NCI-H2171 treated with DMSO at 0.1 percent for 48 hours (cell line): ENCODE results near the gene KISS1R.

ENCODE experiments used
- DNase-seq: peaks from one replicate; lab custom pipeline; 2025; lab: John Stamatoyannopoulos, UW

The KISS1R gene

DNA sequence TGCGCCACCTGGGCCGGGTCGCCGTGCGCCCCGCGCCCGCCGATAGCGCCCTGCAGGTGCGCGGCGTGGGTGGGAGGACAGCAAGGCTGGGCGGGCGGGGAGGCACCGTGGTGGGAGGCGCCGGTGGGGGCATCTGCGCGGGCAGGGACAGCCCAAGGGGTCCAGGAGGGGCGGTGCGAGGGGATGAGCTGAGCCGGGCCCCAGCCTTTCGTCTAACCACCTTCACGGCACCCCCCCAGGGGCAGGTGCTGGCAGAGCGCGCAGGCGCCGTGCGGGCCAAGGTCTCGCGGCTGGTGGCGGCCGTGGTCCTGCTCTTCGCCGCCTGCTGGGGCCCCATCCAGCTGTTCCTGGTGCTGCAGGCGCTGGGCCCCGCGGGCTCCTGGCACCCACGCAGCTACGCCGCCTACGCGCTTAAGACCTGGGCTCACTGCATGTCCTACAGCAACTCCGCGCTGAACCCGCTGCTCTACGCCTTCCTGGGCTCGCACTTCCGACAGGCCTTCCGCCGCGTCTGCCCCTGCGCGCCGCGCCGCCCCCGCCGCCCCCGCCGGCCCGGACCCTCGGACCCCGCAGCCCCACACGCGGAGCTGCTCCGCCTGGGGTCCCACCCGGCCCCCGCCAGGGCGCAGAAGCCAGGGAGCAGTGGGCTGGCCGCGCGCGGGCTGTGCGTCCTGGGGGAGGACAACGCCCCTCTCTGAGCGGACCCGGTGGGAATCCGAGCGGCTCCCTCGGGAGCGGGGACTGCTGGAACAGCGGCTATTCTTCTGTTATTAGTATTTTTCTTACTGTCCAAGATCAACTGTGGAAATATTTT is 3.1 kb downstream of the KISS1R start:
- peak; percentile 84 for DNase-seq

DNA sequence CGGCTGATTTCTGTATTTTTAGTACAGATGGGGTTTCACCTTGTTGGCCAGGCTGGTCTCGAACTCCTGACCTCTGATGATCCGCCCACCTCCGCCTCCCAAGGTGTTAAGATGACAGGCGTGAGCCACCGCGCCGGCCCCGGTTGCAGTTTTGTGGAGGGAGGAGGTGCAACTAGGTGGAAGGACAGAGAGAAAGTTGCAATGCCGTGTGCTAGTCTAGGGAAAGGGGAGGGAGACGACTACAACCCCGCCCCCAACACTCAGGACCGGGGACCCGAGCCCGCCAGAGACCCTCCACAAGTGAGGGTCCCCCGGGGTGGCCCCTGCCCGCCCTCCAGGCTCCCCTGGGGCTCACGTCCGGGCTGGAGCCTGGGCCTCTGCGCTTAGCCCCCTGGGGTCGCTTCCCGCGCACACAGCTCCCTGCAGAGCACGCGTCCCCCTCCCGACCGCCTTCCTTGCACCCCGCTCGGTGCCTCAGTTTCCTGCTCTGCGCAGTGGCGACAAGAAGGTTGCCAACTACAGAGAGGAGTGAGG is 7.5 kb downstream of the KISS1R start:
- DNase-seq, result no peak

DNA sequence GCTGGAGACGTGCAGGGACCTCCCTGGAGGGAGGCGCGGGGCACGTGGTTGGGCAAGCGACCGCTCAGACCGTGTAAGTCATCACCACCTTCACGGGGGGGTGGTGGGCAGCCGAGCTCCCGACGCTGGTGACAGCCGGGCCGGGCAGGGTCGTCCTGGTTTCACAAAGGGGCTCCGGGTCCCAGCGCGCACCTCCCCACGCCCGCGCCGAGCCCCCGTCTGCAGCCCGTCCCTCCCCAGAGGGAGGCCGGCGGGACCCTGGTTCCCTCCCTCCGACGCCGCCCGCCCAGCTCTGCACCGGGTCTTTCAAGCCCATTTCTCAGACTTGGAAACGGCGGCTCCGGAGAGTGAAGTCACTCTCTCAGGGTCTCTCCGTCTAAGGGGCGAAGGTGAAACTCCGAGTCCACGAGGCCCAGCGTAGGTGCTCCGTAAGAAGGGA is 8.0 kb downstream of the KISS1R start:
- peak; percentile 89 for DNase-seq

DNA sequence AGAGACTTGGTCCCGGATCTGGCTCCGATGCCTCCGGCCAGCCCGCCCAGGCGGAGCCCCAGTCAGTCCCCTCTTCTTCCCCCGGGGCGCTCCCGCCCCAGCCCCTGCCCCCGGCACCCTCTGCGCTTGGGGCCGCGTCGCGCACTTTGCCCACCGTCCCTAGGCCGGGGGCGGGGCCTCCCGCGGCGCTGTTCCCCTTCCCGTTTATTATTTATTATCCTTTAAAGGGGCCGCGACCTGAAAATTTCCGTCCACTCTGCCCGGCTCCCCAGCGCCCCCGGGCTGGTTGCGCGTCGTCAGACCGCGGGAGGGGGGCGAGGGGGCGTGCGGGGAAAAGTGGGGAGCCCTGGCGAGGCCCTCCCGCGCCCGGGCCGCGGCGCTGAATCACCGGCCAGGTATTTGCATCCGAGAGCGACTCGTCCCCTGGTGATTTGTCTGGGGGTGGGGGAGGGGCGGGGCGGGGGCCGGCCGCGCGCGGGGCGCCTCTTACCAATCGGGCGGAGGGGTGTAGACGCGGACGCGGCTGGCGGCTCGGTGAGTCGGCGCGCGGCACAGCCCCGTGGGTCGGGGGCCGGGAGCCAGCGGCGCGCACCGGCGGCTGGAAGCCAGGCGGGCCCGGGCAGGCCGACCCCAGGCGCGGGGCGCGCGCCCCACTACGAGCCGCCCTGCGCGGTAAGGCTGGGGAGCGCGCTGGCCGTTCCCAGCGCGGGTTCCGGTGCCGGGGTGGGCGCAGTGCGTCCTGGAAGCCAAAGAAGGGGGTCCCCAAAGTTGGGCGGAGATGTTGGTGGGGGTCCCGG is 8.6 kb downstream of the KISS1R start, which contains the start of gene ARID3A:
Gene ARID3A, plus strand, starts transcription at position 510 of the 797 bp plus-strand sequence. CDS start 3,494 bp downstream, outside the sequence.
- DNase-seq, result peak; percentile 89

DNA sequence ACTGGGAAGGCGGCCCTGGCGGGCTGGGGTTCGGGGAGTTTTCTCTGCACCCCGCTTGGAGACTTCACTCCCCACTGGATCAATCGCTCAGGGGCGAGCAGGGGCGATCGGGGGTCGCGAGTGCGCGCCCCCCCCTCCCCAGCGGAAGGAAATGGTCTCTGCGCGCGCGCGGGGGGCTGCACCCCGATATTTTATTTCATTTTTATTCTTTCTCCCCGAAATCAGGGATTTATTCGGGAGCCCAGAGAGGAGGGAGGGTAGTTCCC is 9.1 kb downstream of the KISS1R start:
- DNase-seq, result no peak

DNA sequence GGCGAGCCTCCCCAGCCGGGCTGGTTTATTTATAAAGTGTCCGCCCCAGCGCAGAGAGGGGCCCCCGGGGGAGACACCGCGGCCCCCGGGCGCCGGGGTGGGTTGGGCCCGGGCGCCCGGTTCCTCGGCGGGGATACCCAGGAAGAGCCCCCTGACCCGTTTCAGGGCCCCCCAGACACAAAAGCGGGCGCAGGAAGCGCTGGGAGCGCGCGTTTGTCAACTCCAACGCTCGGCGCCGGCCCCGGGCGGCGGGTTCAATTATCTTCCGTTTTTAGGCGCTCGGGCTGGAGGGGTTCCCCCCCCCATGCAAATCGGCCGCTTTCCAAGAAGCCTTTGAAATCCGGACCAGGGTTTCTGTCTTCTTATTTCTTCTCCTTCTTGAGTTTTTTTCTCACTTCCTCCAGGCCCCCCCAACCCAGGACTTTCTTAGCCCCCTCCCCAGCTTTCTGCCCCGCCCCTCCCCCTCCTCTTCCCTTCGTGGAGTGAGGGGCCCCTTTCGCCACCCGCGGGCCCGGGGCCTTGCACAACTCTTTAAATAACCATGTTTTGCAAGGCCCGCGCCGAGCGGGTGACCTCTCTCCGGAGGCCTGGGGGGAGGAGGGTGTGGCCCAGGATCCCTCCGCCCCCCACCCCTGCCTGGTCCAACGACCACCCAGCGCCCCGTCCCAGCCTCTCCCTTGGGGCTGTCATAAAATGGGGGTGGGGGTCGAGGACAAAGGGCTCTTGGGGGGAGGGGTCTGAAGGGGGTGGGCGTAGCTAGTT is 9.6 kb downstream of the KISS1R start:
- DNase-seq, result no peak

DNA sequence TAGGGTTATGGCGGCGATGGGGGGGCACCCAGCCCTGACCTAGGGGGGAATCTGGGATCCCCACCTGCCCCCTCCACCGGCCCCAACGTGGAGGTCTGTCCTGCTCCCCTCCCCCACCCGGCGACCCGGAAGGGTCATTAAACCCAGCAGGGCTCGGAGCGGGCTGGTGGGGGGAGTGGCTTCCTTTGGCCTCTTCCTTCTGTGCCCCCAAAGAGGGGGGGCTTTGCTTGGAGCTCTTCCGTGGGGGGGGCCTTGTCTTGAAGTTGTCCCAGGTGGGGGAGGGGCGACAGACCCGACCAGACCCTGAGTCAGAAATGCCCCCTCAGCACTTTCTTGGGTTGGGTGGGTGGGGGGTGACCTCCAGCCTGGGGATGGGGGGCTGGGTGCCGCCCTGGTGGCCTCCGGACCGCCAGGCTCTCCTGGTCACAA is 10.2 kb downstream of the KISS1R start:
- no peak for DNase-seq

DNA sequence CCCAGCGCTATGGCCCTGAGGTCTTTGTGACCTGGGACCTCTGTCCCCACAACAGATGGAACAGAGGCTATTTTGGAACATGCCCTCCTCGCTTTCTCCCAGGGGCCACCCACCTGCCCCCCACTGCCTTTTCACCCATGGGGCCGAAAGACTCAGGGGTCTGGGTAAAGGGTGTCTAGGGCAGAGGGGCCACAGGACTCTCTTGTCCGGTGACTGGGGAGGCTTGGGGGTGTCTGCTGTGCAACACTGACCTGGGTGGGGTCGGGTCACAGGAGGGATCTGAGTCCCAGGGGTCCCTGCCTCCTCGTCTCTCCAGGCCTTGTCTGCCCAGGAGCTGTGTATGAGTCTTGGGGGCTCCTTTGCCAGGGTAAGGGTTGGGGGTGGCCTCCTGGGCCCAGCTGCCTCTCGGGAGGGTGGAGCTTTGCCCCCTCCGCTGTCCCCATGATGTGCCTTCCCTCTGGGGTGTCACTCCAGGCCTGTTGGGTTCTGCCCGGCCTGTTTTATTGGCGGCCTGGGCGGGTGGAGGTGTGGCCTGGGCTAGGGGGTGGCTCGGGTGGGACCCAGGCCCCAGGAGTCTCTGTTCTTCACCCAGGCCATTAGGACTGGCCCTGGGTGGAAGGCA is 10.8 kb downstream of the KISS1R start:
- DNase-seq, result no peak

DNA sequence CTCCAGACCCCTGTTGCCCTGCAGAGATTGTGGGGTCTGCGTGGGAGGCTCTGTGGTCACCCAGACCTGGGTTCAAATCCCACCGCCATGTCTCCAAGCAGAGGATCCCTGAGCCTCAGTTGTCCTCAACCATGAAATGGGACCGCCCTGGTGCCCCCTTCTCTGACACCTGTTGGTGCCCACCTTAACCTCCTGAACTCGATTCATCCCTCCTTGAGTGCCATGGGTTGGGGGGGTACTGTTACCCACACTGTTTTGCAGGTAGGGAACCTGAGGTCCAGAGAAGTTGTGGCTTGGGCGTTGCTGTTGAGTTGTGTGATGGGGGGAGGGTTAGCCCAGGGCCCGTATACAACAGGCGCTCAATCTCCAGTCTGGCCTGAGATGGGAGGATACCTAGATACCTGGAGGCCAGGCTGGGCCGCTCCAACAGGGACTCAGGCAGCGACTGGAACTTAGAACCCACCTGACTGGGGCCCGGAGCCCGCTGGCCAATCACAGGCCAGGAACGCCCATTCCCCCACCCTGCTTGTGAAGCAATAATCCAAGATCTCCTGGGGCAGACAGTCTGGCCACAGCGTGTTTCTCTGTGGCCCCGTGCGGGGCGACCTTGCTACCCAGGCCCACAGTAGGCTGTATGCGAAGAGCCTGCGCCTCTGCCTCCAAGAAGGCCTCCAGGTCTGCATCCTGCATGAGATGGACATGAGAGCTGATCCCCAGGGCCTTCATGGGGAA is 11.5 kb downstream of the KISS1R start:
- no peak for DNase-seq

DNA sequence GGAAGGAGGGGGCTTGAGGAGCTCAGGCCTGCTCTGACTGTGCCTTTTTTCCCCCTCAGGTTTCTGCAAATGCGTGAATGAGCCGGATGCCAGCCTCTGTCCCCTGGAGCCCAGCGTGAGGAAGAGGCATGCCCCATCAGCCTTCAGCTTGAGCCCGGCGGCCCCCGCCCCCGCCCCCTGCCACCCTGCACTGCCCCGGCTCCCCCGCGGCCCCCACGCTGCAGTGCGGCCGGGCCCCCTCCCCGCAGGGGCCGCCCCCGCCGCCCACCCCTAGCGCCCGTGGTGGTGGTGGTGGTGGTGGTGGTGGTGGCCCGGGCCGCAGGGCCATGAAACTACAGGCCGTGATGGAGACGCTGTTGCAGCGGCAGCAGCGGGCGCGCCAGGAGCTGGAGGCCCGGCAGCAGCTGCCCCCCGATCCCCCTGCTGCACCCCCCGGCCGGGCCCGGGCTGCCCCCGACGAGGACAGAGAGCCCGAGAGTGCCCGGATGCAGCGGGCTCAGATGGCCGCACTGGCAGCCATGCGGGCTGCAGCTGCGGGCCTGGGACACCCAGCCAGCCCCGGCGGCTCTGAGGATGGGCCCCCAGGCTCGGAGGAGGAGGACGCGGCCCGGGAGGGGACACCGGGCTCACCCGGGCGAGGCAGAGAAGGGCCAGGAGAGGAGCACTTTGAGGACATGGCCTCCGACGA is 12.2 kb downstream of the KISS1R start:
- DNase-seq, result no peak

DNA sequence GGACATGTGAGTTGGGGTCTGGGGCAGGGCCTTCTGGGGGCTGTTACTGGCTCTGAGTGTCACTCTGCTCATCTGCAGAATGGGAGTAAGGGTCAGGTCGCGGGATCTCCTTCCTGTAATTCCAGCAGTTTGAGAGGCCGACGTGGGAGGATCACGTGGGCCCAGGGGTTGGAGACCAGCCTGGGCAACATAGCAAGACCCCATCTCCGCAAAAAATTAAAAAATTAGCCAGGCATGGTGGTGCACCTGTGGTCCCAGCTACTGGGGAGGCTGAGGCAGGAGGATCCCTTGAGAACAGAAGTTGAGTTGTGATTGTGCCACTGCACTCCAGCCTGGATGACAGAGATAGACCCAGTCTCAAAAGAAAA is 12.7 kb downstream of the KISS1R start:
- no peak for DNase-seq

DNA sequence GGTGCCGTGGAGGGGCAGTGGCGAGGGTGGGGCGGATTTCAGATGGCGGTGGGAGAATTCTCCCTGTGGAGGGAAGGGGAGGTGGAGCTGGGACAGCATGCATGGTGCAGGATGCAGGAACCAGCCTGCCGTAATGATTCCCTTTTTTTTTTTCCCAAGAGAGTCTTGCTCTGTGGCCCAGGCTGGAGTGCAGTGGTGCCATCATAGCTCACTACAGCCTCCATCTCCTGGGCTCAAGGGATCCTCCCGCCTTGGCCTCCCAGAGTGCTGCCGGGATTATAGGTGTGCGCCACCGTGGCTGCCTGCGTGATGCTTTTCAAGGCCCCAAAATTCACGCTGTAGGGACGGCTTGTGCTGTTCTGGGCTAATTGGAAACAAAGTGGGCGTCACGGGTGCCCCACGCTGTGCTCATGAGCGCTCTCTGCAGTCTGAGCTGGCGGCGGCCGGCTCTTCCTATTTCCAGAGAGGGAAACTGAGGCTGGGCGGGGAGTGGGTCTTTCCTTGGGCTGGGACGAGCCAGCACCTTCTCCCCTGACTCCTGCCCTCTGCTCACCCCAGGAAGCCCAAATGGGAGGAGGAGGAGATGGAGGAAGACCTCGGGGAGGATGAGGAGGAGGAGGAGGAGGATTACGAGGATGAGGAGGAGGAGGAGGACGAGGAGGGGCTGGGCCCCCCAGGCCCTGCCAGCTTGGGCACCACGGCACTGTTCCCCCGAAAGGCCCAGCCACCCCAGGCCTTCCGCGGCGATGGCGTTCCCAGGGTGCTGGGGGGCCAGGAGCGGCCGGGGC is 14.9 kb downstream of the KISS1R start:
- DNase-seq, result no peak

DNA sequence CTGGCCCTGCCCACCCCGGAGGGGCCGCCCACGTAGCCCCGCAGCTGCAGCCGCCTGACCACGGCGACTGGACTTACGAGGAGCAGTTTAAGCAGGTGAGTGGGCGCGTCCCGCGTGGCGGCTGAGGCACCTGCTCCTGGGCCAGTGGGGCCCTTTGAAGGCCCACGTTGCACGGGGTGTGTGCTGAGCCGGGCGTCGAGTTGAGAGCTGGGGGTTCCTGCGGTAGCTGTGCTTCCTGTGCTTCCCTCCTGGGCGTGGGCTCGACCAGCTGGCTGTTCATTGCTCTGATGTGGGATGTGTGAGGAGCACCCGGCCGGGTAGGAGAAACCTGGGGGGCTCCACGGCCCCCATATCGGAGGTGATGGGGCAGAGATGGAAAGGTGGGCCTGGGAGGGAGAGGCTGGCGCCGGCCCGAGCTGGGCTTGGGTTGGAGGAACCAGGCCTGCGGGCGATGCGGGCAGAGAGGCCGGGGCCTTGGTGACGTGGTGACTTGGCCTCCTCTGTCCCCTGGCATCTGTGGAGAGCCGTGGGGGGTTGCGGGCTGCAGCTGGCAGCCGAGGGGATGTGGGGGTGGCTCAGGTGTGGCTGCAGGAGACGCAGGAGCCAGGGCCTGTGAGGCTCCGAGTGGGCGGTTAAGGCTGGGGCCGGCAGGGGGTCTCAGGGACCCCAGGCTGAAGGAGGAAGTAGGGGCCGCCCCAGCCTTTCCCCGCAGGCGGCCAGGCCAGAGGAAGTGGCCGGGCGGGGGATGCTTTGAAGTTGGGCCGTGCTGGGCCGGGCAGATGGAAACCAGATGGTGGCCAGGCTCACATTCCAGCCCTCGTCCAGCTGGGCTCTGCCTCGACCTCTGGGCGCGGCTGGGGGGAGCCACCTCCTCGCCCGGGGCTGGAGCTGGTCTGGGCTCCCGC is 15.8 kb downstream of the KISS1R start:
- DNase-seq, result no peak

DNA sequence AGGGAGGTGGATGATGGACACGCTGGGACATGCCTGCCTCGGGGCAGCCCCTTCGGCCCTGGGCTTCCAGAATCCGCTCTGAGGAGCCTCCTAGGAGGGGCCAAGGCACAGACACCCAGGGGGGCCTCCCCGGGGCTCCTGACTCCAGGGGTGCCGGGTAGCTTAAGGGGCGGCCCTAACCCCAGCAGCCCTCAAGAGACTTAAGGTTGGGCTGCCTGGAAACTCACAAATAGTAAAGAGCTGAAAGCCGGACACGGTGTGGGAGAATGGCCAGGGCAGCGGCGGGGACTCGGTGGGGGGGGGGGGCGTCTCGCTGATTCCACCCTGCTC is 16.4 kb downstream of the KISS1R start:
- no peak for DNase-seq

DNA sequence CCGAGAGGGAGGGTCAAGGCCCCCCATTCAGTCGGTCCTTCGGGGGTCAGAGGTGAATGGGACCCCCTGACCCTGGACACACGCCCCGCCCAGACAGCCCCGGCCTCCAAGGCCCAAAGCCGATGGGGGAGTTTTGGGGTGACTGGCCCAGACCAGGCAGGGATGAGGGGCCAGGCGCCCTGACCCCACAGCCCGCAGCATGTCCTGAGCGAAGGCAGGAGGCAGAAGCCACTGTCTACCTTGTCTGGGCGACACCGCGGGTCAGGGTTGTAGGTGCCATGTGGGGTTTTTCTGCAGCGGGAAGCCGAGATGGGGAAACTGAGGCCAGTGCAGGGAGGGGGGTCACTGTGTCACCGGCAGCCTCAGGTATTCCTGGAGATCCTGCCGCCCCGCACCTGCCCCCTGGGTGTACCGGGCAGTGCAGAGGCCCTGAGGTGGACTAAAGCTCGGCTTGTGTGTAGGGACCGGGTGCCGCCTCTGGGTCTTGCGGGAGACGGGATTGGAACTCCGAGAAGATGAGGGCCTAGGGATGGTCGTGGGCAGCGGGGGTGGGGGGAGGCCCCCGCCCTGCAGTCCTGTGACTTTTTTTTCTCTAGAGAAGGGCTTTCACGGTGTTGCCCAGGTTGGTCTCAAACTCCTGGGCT is 17.2 kb downstream of the KISS1R start:
- no peak for DNase-seq

DNA sequence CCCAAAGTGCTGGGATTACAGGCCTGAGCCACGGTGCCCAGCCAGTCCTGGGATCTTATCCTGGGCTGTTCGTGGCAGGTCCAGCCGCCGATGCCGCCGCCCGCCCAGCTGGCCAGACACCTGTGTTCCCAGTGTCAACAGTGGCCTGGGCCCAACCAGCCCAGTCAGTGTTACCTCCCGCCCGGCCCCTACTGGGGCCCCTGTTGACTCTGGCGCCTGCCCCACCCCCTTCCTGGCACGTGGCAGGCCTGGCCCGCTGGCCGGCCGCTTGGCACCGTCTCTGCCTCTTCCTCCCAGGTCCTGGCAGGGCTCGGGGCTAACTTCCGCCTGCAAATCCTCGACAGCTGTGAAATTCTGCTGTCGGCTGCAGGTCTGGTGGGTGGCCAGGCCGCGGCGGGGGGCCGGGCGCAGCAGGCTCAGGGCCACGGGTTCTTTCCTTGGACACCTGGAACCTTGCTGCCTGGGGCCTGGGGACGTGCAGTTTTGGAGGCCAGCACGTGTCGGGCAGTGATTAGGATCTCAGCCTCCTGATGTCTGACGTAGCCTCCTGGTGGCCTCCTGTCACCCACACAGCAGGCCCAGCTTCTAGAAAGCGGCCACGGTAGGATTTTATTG is 17.8 kb downstream of the KISS1R start:
- no peak for DNase-seq

DNA sequence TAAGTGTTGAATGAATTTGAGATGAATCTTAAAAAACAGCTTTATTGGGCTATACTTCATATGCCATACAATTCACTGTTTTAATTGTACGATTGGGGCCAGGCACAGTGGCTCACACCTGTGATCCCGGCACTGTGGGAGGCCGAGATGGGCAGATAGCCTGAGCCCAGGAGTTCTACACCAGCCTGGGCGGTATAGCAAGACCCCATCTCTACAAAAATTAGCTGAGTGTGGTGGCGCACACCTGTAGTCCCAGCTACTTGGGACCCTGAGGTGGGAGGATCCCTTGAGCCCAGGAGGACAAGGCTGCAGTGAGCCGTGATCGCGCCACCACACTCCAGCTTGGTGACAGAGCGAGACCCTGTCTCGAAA is 19.0 kb downstream of the KISS1R start:
- no peak for DNase-seq

DNA sequence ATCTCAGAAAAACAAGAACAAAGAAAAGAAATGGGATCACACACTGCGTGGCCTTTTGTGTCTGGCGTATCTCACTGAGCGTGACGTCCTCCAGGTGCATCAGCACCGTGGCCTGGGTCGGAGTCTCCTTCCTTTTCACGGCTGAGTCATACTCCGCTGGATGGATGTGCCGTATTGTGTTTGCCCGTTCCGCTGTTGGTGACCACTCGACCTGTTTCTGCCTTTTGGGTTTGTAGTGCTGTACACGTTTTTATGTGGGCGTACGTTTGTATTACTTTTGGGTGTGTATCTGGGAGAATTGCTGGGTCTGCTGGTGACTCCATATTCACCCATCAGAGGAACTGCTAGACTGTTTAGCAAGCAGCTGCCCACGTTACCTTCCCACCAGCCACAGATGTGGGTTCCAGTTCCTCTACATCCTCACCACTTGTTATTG is 20.1 kb downstream of the KISS1R start:
- no peak for DNase-seq
